SK-N-SH treated with all-trans-retinoic acid at 6 μM for 48 hours (cell line): ENCODE data around the gene RAB14.

ENCODE experiments used
- ATAC-seq: fragments of 200-7000 bp; cut with Tn5 transposase; 3 replicates; pipeline ENCODE4 v1.9.1; 2020; ENCODE audit warnings: mild to moderate bottlenecking, moderate library complexity
- ARNTL ChIP-seq: fragments of 450-650 bp; formaldehyde crosslinking; IDR thresholded peaks from 2 replicates; pipeline ENCODE4 v1.5.0; 2020; ENCODE audit warnings: low read depth, mild to moderate bottlenecking, moderate library complexity, borderline replicate concordance
- CREB5 ChIP-seq: fragments of 250-450 bp; sonication (Bioruptor Pico); IDR thresholded peaks from 2 replicates; pipeline ENCODE4 v1.5.1; 2020; ENCODE audit warnings: low read depth, mild to moderate bottlenecking, moderate library complexity
- CSDC2 ChIP-seq: fragments of 250-450 bp; sonication (Bioruptor Pico); IDR thresholded peaks from 2 replicates; pipeline ENCODE4 v1.5.0; 2020; ENCODE audit warnings: mild to moderate bottlenecking, moderate library complexity
- CSRNP3 ChIP-seq: fragments of 250-450 bp; sonication (Bioruptor Pico); IDR thresholded peaks from 2 replicates; pipeline ENCODE4 v1.5.1; 2021; ENCODE audit warnings: mild to moderate bottlenecking, moderate library complexity
- ESRRG ChIP-seq: fragments of 250-450 bp; sonication (Bioruptor Pico); IDR thresholded peaks from 2 replicates; pipeline ENCODE4 v1.6.1; 2021; ENCODE audit warnings: mild to moderate bottlenecking
- ISL1 ChIP-seq: fragments of 250-450 bp; sonication (Bioruptor Pico); IDR thresholded peaks from 2 replicates; pipeline ENCODE4 v2.1.2; 2022; ENCODE audit warnings: mild to moderate bottlenecking, moderate library complexity
- OSR1 ChIP-seq: fragments of 250-450 bp; sonication (Bioruptor Pico); IDR thresholded peaks from 2 replicates; pipeline ENCODE4 v1.8.0; 2022; ENCODE audit warnings: moderate library complexity, mild to moderate bottlenecking, inconsistent platforms
- PATZ1 ChIP-seq: fragments of 250-450 bp; sonication (Bioruptor Pico); IDR thresholded peaks from 2 replicates; pipeline ENCODE4 v1.8.0; 2020; ENCODE audit warnings: mild to moderate bottlenecking, moderate library complexity, borderline replicate concordance
- POU6F1 ChIP-seq: fragments of 250-450 bp; sonication (Bioruptor Pico); IDR thresholded peaks from 2 replicates; pipeline ENCODE4 v1.8.0; 2021; ENCODE audit warnings: low read depth, mild to moderate bottlenecking, moderate library complexity, borderline replicate concordance
- RARB ChIP-seq: fragments of 250-450 bp; sonication (Bioruptor Pico); IDR thresholded peaks from 2 replicates; pipeline ENCODE4 v1.8.0; 2021; ENCODE audit warnings: mild to moderate bottlenecking, moderate library complexity
- SNAI2 ChIP-seq: fragments of 250-450 bp; sonication (Bioruptor Pico); IDR thresholded peaks from 2 replicates; pipeline ENCODE4 v1.5.0; 2020; ENCODE audit warnings: mild to moderate bottlenecking, moderate library complexity
- TCF4 ChIP-seq: fragments of 250-450 bp; sonication (Bioruptor Pico); IDR thresholded peaks from 2 replicates; pipeline ENCODE4 v1.8.0; 2021; ENCODE audit warnings: mild to moderate bottlenecking, moderate library complexity, borderline replicate concordance
- TOX ChIP-seq: fragments of 250-450 bp; sonication (Bioruptor Pico); IDR thresholded peaks from 2 replicates; pipeline ENCODE4 v1.8.0; 2021; ENCODE audit warnings: mild to moderate bottlenecking, moderate library complexity, borderline replicate concordance
- TSHZ2 ChIP-seq: fragments of 250-450 bp; sonication (Bioruptor Pico); IDR thresholded peaks from 2 replicates; pipeline ENCODE4 v1.5.0; 2020; ENCODE audit warnings: mild to moderate bottlenecking, moderate library complexity
- ZC3H10 ChIP-seq: fragments of 250-450 bp; sonication (Bioruptor Pico); IDR thresholded peaks from 2 replicates; pipeline ENCODE4 v1.5.1; 2021; ENCODE audit warnings: mild to moderate bottlenecking, moderate library complexity
- ZFP3 ChIP-seq: fragments of 250-450 bp; sonication (Bioruptor Pico); IDR thresholded peaks from 2 replicates; pipeline ENCODE4 v1.5.0; 2020; ENCODE audit warnings: mild to moderate bottlenecking, moderate library complexity
- ZNF565 ChIP-seq: fragments of 450-650 bp; formaldehyde crosslinking; conservative IDR thresholded peaks from 2 replicates; pipeline ENCODE4 v1.5.0; 2020; ENCODE audit warnings: low read depth, mild to moderate bottlenecking, moderate library complexity
- ZNF70 ChIP-seq: fragments of 450-650 bp; formaldehyde crosslinking; IDR thresholded peaks from 2 replicates; pipeline ENCODE4 v1.5.0; 2020; ENCODE audit warnings: mild to moderate bottlenecking, moderate library complexity
- ZNF8 ChIP-seq: fragments of 450-650 bp; formaldehyde crosslinking; IDR thresholded peaks from 2 replicates; pipeline ENCODE4 v1.5.0; 2020; ENCODE audit warnings: mild to moderate bottlenecking, moderate library complexity

RAB14 gene

GRCh38 chr9:121160025-121160424, 41.6 kb downstream of the RAB14 start:
- no peak for ATAC-seq
- TF ChIP-seq PATZ1 (CRISPR knock-in tag) (no peak), CSRNP3 (no peak)

- TF ChIP-seq TOX (CRISPR knock-in tag) (no peak), ESRRG (no peak), ZFP3 (no peak), ZNF8 (CRISPR knock-in tag) (no peak), SNAI2 (CRISPR knock-in tag) (no peak), CREB5 (CRISPR knock-in tag) (no peak)
- ATAC-seq = no peak
These were observed 43.7 kb downstream of the RAB14 start for GRCh38 chr9:121157939-121158338.

GRCh38 chr9:121156263-121156731, 45.4 kb downstream of the RAB14 start:
- TF ChIP-seq TSHZ2 (CRISPR knock-in tag) (no peak), CSDC2 (CRISPR knock-in tag) (no peak), CSRNP3 (no peak), RARB (CRISPR knock-in tag) (no peak), ZNF565 (no peak), TCF4 (CRISPR knock-in tag) (no peak), ZC3H10 (CRISPR knock-in tag) (no peak), ZNF70 (CRISPR knock-in tag) (no peak), OSR1 (no peak), SNAI2 (CRISPR knock-in tag) (no peak), PATZ1 (CRISPR knock-in tag) (no peak), ARNTL (CRISPR knock-in tag) (no peak), CREB5 (CRISPR knock-in tag) (no peak), TOX (CRISPR knock-in tag) (no peak), ZFP3 (no peak), ZNF8 (CRISPR knock-in tag) (no peak), ISL1 (CRISPR knock-in tag) (no peak), POU6F1 (no peak)
- ATAC-seq = peak; percentile 92
